ENCODE data around the gene KLF2.
A peak's percentile ranks its signal among the peaks of the same experiment; 100 is the strongest.
"Not testable (repeated sequence)": the region's sequence is repeated elsewhere in the genome, so short reads cannot be mapped to it uniquely, and the experiment has no call there.

The KLF2 gene

DNA sequence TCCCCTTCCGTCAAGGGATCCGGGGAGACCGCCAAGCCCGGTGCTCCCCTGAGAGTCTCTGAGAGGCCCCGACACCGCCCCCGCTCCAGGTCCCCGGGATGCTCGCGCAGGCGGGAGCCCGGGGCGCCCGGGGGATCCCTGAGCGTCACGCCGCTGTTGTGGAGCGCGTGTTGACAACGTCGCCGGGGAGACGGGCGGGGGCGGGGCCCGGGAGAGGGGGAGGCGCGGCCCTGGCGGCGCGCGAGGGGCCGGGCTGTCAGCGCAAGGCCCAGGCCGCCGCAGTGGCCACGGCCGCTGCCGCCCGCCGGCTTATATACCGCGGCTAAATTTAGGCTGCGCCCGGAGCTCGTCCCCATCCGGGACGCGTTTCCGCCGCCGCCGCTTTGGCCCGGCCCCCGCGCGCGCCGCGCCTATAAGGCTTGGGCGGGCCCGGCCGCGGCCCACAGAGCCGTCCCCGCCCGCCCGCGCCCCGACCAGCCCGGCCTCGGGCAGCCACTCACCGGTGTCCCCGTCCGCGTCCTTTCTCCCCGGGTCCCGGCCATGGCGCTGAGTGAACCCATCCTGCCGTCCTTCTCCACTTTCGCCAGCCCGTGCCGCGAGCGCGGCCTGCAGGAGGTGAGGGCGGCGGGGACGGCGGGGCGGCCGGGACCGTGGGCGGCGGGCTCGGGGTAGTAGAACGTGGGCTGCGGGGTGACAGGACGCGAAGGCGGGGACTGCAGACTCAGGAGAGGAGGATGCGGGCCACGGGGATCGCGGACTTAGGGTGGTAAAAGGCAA, at the start of gene KLF2:
TSS of gene KLF2 (plus strand) at position 443 of the 777 bp plus-strand sequence. CDS start at position 541, 98 bp downstream.
- H3K4me3 ChIP-seq (ENCODE audit: low read length) = peak within 1 kb of the TSS; percentile 29
- TF ChIP-seq, protein P1, sequence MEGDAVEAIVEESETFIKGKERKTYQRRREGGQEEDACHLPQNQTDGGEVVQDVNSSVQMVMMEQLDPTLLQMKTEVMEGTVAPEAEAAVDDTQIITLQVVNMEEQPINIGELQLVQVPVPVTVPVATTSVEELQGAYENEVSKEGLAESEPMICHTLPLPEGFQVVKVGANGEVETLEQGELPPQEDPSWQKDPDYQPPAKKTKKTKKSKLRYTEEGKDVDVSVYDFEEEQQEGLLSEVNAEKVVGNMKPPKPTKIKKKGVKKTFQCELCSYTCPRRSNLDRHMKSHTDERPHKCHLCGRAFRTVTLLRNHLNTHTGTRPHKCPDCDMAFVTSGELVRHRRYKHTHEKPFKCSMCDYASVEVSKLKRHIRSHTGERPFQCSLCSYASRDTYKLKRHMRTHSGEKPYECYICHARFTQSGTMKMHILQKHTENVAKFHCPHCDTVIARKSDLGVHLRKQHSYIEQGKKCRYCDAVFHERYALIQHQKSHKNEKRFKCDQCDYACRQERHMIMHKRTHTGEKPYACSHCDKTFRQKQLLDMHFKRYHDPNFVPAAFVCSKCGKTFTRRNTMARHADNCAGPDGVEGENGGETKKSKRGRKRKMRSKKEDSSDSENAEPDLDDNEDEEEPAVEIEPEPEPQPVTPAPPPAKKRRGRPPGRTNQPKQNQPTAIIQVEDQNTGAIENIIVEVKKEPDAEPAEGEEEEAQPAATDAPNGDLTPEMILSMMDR (IDR thresholded peaks at IDR 0.05; ENCODE audit: insufficient read depth, low read depth, low read length, missing control alignments) = no peak
- DNase-seq (ENCODE audit: low read depth) = peak; percentile 64

GRCh38 chr19:16280306-16280705, 44.3 kb upstream of the KLF2 start:
- DNase-seq (ENCODE audit: low read depth) = no peak
- TF ChIP-seq, protein P1 (IDR thresholded peaks at IDR 0.05; ENCODE audit: insufficient read depth, low read depth, low read length, missing control alignments) = no peak
- no peak overlapping the region for H3K4me3 ChIP-seq (ENCODE audit: low read length)

DNA sequence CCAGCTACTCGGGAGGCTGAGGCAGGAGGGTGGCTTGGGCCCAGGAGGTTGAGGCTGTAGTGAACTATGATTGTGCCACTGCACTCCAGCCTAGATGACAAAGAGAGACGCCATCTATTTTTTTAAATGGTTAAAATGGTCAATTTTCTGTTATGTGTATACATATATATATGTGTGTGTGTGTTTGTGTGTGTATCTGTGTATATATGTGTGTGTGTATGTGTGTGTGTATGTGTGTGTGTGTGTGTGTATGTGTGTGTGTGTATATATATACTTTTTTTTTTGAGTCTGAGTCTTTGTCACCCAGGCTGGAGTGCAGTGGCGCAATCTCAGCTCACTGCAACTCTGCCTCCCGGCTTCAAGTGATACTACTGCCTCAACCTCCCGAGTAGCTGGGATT, 42.9 kb upstream of the KLF2 start:
- TF ChIP-seq, protein P1 (IDR thresholded peaks at IDR 0.05; ENCODE audit: insufficient read depth, low read depth, low read length, missing control alignments) = no peak
- H3K4me3 ChIP-seq (ENCODE audit: low read length) = no peak overlapping the region
- no peak for DNase-seq (ENCODE audit: low read depth)

GRCh38 chr19:16283210-16284061, 41.2 kb upstream of the KLF2 start:
- no peak overlapping the region for H3K4me3 ChIP-seq (ENCODE audit: low read length)
- TF ChIP-seq, protein P1 (IDR thresholded peaks at IDR 0.05; ENCODE audit: insufficient read depth, low read depth, low read length, missing control alignments) = no peak
- peak; percentile 7 for DNase-seq (ENCODE audit: low read depth)

GRCh38 chr19:16284505-16284904, 40.1 kb upstream of the KLF2 start:
- DNase-seq (ENCODE audit: low read depth) = no peak
- TF ChIP-seq, protein P1 (IDR thresholded peaks at IDR 0.05; ENCODE audit: insufficient read depth, low read depth, low read length, missing control alignments) = no peak
- H3K4me3 ChIP-seq (ENCODE audit: low read length) = no peak overlapping the region

DNA sequence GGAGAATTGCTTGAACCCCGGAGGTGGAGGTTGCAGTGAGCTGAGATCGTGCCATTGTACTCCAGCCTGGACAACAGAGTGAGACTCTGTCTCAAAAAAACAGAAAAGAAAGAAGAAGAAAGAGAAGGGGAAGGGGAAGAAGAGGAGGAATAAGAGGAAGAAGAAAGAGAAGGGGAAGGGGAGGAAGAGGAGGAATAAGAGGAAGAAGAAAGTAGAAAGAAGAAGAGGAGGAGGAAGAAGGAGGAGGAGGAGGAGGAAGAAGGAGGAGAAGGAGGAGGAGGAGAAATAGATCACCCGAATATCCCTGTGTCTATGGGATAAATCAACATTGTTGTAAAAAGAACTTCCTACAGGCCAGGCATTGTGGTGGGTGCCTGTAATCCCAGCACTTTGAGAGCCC, 39.5 kb upstream of the KLF2 start:
- DNase-seq (ENCODE audit: low read depth); H3K4me3 ChIP-seq (ENCODE audit: low read length): not testable (repeated sequence)

- TF ChIP-seq, protein P1 (IDR thresholded peaks at IDR 0.05; ENCODE audit: insufficient read depth, low read depth, low read length, missing control alignments) = no peak
- no peak overlapping the region for H3K4me3 ChIP-seq (ENCODE audit: low read length)
- DNase-seq (ENCODE audit: low read depth) = peak; percentile 10
Measured at GRCh38 chr19:16285769-16286498, 38.7 kb upstream of the KLF2 start.

Measured in epithelial cell of esophagus (primary cell).